DMS53 treated with DMSO at 0.1 percent for 48 hours (cell line): Measurements from ENCODE around the gene CORO7.
A peak's percentile ranks its signal among the peaks of the same experiment; 100 is the strongest.

ENCODE experiments used
- DNase-seq: peaks from one replicate; lab custom pipeline; 2025; ENCODE audit not compliant: unreplicated experiment; lab: John Stamatoyannopoulos, UW

Gene CORO7

DNA sequence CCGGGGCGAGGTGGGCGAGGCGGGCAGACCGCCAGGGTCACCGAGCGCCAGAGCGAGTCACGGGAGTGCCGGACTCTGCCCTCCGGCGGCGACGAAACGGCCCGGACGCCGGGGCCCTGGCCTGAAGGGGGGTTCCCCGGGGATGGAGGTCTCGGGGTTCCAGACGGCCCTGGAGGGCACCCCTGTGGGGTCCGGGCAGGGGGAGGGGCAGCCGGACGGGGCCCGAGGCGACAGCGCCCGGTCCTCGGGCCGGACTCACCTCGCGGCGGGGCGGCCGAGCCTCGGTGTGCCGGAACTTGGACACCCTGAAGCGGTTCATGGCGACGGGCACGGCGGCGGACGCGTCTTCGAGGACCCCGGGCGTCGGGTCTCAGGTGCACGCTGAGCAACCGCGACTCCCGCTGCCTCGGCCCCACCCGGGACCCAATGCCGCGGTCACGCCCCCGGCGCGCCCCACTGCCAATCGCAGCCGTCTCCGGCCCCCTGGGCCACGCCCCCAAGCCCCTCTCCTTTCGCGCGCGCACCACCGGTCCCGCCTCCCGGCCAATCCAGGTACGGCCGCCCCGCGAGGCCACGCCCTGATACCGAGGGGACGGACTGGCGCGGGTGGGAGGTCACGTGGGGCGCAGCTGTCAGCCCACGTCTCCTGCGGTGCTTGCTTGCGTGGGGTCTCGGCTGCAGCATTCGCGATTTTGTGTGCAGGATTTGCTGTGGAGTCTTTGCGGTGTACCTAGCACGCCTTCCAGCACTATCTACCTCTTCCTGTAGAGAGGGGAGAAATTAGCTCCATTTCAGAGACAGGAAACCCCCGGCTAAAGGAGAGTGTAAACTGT lies at the start of gene CORO7:
Gene CORO7 (minus strand): TSS at position 397 of the 833 bp plus-strand sequence. CDS start 78 bp downstream, at position 319.
- peak; percentile 75 for DNase-seq

DNA sequence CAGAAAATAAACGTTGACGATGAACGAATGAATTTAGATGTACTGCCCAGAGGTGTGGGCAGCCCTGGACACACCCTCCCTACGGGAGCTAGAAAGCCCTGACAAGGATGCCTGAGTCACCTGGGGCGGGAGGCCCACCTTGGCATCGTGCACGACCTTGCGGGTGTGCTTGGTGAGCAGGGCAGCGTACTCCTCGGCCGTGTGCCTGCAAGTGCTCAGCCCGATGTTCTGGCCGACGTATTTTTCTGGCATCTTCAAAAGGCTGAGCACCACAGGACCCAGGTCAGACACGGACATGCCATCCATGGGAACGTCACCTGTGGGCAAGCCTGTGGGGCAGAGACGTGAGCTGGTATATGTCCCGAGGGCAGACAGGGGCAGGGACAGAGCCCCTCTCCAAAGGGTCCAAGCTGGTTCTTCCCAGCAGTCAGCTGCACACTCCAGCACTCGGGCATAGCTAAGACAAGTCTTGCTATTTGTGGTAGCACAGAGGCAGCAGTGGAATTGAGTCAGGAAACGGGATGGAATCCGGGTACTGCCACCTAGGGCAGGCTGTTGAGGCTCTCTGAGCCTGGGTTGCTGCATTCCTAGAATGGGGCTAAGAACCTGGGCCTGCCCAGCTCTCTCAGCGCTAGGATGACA lies 47.2 kb upstream of the CORO7 start:
- DNase-seq = no peak

DNA sequence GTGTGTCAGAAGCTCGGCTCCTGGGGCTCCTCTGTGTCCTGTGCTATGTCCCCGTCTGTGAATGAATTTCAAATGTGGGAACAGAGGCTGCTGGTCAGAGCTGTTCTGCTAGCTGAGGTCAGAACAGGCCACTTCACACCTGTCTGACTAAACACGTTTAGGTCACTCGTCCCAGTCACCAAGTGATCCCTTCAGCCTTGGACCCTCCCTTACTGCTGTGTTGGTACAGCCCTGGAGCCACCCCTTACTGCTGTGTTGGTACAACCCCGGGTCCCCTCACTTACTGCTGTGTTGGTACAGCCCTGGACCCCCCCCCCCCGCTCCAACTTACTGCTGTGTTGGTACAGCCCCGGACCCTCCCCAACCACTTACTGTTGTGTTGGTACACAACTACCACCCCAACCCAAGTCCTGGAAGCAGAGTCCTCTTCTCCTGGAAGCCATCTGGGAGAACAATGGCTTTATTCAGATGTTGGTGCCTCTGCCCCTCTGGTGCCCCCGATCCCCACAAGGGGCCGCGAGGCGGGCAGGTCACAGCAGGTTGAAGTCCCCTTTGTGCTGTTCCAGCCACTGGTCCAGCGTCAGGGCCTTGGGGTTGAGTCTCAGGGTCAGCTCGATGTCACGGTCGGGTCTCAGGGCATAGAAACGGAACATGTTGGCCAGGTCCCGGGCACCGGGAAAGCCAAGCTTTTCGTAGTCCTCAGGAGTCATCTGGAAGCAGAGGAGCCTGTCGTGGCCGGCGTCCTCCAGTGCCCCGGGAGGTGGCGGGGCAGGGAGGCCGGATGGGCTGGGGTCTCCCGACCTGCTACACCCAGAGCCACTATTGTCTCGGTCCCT lies 45.1 kb upstream of the CORO7 start:
- no peak for DNase-seq

DNA sequence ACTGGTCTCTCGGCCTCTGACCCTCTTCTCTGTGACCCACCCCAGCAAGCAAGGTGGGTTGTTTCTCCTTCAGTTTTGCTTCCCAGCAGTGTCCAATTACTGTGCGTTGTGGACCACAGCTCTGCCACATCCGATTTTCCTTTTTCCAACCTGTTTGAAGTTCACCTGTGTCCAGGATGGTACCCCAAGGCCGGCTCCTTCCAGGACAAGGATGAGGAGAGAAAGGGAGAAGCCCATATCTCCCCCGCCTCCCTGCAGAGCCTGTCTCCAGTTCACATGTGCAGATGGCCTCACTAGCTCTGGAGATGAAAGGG lies 44.5 kb upstream of the CORO7 start:
- no peak for DNase-seq

DNA sequence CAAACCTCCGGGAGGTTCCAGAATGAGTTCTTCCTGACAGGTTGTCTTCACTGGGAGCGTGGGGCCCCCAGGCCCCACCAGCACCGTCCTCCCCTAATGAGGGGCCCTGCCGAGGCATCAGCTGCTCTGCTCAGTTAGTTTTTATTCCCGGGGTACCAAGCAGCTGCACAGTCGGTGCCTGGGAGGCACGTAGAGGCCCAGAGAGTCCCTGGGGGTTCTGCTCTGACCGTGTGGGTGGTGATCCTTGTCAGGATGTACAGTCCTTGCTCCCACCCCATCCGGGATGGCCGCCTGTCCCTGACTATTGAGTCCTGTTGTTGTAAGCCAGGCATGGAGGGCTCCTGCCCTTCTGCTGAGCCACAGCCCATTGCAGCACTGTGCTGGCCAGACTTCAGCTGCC lies 39.6 kb upstream of the CORO7 start:
- no peak for DNase-seq

DNA sequence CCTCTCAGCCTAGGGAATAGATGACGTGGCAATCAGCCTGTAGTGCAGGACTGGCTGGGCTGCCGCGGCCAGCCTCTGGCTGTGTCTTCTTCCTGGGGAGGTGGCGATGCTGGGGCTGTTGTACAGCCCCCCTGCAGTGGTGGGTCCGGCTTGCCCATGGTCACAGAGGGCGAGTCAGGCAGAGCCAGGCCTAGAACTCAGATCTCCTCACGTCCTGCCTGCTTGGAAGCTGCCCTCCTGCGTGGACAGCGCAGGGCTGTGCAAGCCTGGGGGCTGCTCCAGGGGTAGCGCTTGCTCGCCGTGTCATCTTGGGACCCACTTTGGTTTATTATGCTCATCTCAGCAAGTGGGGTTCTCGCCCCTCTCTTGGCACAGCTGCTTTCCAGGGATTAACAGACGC lies 38.7 kb upstream of the CORO7 start:
- no peak for DNase-seq

DNA sequence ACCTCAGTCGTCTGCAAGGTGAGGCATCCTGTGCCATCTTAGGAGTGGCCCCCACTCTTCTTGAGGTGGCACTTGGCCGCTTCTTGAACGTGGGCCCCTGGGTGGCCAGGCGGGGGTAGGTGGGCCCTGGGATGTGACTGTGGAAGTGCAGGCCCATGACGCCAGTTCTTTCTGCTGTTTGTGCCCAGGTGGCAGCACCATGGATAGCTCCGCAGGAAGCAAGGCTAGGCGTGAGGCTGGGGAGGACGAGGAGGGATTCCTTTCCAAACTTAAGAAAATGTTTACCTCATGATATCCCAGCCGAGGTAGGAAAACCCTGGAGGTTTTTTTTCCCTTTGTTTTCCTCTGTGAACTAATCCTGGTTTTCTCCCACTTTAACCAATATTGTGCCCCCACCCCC lies 38.2 kb upstream of the CORO7 start:
- DNase-seq = no peak

DNA sequence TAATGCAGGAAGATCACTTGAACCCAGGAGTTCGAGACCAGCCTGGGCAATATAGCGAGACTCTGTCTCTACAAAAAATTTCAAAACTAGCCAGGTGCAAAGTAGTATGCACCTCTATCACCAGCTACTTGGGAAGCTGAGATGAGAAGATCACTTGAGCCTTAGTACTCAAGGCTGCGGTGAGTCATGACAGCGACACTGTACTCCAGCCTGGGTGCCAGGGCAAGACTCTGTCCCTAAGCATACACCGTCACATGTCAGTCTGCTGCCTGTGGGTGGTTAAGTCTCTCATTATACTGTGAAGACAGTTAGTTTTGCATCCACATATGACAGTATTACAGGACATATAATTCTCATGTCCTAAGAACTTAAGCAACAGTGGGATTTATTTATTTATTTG lies 36.3 kb upstream of the CORO7 start:
- no peak for DNase-seq

DNA sequence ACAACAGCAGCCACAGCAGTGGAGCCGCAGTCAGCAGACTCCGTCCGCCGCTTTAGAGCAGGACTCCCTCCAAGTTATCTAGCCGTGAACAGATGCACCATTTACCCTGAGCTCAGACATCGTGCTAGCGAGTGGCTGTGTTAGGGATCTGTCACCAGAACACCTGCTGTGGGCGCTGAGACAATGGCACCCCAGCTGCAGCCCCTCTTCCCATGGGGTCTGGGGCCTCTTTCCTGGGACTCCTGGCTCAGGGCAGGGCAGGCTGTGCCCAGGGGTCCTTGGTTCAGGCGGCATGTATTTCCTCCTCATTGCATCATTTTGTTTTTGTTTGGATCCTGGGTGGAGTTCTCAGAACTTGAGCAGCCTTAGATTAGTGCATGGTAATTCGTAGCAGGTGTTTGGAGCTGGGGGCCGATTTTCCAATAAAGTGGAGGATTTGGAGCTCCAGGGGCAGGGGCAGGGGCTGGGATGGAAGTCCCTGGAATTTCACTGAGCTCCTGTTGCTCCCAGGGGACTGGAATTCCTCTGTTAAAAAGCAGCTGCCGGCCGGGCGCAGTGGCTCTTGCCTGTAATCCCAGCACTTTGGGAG lies 34.6 kb upstream of the CORO7 start:
- DNase-seq = no peak

DNA sequence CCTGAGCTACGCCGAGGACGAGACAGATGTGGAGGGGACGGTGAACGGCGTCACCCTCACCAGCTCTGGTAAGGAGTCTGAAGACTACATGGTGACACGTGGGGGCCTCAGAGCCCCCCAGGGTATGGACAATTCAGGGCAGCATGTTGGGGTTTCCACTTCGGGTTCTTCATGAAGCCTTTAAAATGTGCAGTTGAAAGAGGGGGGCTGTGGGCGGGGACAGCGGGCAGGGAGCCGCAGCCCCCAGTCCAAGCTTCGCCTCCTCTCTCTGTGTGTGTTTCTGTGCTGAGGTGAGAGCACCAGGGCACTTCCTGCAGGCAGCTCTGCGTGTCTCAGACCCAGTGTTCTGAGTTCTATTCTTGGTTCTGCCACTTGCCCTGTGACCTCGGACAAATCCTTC lies 34.0 kb upstream of the CORO7 start:
- DNase-seq = no peak

DNA sequence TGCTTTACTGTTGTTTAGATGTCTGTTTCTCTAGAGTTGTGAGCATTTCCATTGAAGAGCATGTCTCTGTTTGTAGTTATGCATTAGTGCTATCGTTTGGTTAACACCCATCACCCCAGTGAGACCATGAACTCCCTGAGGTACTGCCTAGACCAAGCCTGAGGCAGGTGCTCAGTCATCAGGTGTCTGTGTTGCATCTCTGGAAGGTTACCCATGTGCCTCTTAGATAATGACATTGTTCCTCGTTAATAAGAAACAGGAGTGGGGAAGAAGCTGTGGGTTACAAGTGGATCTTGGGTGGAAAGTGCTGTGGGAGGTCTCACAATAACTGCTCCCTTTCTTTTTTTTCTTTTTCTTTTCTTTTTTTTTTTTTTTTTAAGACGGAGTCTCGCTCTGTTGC lies 27.6 kb upstream of the CORO7 start:
- no peak for DNase-seq

DNA sequence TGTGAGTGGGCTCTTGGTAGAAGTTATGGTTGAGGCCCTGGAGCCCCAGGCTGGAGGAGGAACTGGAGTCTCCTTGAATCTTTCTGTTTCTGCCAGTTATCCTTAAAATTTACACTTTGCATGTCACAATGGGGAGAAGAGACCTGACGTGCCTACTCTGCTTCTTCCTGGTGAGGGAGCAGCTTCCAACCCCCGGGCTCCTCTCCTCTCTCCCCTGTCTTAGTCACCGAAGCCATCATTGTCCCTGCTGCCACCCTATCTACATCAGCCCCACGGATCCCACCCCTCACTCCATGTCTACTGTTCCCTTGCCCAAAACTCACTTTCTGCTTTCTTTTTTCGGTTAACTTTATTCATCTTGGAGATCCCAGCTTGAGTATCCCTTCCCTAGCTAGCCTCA lies 26.9 kb upstream of the CORO7 start:
- no peak for DNase-seq

DNA sequence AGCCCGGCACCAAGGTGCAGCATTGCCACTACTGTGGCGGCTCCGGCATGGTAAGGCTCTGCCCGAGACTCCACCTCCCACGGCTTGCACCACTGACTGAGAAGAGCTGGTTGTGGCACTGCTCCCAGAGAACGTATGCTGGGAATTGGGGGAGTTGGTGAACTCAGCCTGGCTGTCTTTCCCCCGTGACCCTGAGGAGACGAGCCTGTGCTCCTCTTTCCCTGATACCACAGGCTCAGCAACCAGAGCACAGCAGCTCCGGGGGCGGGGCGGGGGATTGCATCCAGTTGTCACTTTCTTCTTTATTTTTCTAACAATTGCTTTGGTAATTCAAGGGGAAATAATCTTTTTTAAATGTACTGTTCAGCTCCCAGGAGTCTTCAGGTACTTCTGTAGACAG lies 26.0 kb upstream of the CORO7 start:
- no peak for DNase-seq

DNA sequence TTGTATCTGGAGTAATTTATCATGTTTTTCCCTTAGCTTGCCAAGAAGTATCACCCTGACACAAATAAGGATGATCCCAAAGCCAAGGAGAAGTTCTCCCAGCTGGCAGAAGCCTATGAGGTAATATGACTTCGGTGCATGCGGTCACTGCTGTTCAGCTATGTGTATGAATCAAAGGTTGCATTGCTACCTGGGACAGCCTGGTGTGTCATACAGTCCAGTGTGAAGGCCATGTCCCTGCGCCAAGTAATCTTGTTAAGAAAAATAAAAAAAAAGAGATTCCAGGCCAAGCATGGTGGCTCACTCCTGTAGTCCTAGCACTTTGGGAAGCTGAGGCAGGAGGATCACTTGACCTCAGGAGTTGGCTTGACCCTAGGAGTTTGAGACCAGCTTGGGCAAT lies 21.0 kb upstream of the CORO7 start:
- DNase-seq = no peak

DNA sequence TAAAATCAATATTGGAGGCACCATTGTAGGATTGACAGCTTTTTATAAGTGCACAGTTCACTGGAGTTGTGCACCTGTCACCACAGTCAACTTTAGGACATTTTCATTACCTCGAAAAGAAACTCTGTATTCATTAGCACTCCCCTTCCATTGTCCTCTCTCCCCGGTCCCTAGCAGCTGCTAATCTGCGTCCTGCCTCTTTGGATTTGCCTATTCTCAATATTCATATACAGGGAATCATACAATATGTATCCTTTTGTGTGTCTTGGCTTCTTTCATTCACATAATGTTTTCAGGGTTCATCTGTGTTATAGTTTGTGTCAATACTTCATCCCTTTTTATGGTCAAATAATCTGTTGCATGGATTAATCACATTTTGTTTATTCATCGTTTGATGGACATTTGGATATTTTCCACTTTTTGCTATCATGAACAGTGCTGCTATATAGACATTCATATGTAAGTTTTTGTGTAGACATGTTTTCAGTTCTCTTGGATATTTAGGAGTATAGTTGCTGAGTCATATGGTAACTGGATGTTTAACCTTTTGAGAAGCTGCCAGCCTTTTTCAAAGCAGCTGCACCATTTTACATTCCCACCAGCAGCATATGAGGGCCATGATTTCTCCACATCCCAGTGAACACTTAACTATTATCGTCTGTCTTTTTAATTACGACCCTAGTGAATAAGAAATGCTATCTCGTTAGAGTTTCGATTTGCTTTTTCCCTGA lies 19.1 kb upstream of the CORO7 start:
- no peak for DNase-seq

DNA sequence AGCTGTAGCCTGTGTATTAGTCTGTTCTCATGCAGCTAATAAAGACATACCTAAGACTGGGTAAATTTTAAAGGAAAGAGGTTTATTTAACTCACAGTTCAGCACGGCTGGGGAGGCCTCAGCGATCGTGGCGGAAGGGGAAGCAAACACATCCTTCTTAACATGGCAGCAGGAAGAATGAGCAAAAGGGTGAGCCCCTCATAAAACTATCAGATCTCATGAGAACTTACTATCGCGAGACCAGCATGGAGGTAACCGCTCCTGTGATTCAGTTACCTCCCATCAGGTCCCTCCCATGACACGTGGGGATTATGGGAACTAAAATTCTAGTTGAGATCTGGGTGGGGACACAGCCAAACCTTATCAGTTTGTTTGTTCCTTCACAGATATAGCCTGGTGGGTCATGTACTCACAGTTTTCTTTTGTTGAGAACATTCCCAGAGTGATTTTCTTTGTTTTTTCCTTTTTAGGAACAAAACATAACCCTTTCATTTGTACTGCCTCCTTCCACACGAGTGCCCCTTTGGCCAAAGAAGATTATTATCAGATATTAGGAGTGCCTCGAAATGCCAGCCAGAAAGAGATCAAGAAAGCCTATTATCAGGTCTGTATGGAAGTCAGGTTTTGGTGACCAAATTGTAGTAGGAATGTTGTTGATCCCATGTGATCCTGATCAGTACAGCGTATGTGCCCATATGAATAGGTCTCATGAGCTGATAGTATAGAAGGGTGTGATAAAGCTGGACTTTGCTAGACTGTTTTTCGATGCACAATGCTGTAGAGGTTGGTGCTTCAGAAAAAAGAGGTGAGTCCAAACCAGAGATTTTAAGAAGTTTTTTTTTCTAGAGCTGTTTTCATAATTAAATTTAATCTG lies 17.8 kb upstream of the CORO7 start:
- DNase-seq = no peak

DNA sequence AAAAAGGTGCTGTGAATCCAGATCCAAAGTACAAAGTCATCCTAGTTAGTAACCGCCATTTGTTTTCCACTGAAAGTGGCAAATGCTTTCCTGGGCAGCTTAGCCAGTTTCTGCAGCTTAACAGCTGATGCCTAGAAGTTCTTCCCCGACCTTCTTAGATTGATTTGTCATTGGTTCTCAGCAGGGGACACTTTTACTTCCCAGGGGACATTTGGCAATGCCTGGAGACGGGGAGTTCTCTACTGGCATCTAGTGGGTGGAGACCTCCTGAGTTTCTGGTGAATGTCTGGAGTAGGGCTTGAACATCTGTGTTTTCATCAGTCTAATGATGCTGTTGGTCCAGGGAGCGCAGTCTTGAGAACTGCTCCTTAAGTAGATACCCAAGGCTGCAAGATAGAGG lies 16.8 kb upstream of the CORO7 start:
- DNase-seq = no peak

DNA sequence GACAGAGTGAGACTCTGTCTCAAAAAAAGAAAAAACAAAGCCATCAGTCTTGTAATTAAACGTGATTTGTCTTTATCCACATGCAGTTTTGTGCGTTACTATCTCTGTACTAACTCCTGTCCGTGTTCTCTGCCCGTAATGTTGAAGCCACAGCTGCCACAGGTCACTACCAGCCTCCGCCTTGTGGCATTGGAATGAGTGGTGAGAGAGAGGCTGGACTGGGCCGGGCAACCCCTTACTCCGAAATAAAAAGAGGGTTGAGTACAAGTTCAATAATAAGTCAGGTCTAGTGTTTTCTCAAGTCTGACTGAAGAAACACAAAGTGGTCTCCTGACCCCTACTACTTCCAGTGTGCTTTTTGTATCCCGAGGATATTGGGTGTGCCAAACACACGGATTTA lies 14.6 kb upstream of the CORO7 start:
- no peak for DNase-seq

DNA sequence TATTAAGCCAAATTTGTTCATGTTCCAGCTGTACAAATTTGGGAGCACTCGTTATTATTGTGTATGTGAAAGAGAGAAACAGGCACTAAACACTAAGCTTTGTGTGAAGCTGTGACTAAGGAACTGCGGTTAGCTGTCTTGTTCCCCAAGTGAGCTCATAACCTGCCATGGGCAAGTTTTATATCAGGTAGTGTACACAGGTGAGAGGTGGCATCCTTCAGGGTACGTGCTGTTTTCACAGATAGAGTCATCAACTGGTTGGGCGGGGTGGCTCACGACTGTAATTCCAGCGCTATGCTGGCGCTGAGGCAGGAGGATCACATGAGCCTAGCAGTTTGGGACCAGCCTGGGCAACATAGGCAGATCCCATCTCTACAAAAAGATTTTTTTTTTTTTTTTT lies 12.1 kb upstream of the CORO7 start:
- no peak for DNase-seq

DNA sequence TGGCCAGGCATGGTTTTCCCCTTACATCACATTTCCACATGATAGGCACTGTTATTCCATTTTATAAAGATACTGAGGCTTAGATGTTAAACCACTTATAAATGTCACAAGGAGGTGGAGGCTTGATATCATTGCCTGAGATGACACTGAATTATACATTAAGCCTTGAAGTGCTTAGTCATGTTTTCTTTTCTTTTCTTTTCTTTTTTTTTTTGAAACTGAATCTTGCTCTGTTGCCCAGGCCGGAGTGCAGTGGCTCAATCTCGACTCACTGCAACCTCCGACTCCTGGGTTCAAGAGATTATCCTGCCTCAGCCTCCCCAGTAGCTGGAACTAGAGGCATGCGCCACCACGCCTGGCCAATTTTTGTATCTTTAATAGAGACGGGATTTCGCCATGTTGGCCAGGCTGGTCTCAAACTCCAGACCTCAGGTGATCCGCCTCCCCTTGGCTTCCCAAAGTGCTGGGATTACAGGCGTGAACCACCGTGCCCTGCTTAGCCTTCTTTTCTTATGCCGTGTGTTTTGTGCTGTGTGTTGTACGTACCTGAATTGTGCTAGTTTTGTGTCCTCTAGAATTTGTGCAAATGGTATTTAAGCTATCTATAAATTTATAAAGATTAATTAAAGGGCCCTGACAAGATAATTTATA lies 10.5 kb upstream of the CORO7 start:
- no peak for DNase-seq
